Fibroblast of skin of back (primary cell): Measurements from ENCODE around the gene MOGAT1.
"Not testable (repeated sequence)": the region's sequence is repeated elsewhere in the genome, so short reads cannot be mapped to it uniquely, and the experiment has no call there.

ENCODE experiments used
- DNase-seq: peaks from one replicate; pipeline ENCODE4 v3.0.0-alpha.2; 2013

Gene MOGAT1

DNA sequence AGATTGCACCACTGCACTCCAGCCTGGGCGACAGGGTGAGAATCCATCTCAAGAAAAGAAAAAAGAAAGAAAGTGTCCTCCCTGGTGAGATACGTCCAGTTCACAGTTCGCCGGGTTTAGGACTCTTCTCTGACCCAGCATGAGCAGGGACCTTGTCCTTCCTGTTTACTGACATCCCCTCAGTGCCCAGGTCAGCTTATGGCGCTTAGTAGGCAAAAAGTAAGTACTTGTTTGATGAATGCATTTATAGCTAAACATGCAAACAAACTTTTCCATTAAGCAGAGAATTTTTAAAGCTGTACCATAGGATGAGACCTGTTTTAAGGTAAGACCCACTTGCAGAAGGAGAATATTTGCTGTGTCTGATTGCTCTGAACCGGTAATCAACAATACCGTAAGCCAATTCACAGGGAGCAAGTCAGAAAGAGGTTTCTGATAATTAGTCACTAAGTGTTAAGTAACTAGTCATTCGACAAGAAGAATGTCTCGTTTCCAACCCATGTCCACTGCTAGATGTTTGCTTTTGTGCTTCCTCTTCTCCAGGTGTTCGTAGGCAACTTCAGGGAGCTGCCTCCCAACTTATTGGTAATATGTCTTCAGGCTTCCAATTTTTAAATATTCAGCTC is 40.0 kb downstream of the MOGAT1 start:
- no peak for DNase-seq

DNA sequence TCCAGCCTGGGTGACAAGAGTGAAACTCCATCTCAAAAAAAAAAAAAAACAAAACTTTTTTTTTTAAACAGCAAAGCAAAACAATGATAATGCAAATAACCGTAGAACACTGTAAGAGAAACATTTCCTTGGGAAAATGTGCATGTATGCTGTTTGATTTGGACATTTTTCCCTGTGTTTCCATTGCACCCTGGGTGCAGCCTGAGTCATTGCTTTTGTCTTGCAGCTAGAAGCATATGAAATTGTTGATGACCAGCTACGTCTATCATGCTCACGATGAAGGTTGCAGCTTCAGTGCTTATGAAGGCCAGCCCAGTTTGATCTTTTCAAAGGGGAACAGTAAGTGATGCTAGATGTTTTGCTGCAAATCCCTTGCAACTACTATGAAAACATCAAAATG is 41.5 kb downstream of the MOGAT1 start:
- peak; percentile 84 for DNase-seq

DNA sequence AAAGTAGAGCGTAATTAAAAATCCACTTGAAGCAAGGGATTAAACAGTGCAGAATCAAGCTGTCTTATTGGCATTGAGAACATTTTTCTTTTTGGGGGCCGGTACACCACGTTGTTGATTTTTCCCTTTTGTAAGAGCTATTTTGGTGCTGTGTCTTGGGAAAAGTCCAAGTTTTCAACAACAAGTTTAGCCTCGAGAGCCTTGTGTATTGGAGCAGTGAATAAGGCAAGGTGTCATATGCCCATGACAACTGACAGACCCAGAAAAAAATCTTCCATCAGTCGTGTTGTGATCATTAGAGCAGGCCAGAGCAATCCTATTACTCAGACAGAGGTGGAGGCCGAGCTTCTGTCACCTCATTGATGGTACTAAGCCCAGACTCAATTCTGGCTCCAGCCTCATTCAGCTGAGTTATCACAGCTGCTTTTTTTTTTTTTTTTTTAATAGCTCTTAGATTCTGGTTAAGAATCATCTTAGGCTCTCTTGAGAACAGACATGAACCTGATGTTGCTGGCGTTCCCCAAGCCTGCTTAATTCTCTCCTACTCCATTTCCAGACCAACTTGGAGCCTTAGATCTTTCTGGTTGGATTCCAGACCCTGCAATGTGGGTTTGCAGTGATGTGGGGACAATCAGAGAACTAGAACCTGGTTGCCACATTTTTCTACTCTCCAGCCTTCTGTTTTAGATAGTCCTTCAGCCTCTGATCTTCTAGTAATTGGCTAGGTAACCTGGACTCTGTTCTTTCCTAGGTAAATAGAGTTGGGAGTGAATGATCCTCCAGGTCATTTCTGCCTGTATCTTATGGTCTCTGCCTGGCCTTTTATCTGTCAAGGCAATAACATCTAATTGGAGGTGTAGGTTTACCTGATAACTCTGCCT is 43.1 kb downstream of the MOGAT1 start:
- no peak for DNase-seq

DNA sequence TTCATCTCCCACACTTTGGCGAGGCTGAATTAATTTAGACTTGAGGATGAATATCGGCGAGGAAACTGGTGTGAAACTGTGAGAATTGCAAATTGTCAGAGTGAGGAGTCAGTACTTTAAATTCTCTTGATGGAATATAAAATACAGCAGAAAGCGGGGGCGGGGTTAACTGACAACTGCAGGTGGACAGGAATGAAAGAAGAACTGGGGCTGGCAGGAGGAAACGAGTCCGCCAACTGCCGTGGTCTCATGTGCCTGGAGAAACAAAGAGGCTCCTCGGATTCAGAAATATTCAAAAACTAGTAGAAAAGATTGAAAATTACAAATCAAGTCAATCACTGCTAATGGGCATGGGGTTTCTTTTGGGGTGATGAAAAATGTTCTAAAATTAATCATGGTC is 44.3 kb downstream of the MOGAT1 start:
- DNase-seq, result no peak

DNA sequence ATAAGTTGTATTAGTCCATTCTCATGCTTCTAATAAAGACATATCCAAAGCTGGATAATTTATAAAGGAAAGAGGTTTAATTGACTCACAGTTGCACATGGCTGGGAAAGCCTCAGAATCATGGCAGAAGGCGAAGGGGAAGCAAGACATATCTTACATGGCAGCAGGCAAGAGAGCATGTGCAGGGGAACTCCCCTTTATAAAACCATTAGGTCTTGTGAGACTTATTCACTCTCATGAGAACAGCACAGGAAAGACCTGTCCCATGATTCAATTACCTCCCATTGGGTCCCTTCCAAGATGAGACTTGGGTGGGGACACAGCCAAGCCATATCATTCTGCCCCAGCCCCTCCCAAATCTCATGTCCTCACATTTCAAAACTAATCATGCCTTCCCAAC is 48.3 kb downstream of the MOGAT1 start:
- not testable (repeated sequence) for DNase-seq

DNA sequence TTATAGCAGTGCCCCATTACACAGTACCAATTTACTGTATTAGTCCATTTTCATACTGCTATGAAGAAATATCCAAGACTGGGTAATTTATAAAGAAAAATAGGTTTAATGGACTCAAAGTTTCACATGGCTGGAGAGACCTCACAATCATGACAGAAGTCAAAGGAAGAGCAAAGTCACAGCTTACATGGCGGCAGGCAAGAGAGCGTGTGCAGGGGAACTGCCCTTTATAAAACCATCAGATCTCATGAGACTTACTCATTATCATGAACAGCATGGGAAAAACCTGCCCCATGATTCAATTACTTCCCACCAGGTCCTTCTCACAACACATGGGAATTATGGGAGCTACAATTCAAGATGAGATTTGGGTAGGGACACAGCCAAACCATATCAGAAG is 50.1 kb downstream of the MOGAT1 start:
- DNase-seq, result not testable (repeated sequence)

DNA sequence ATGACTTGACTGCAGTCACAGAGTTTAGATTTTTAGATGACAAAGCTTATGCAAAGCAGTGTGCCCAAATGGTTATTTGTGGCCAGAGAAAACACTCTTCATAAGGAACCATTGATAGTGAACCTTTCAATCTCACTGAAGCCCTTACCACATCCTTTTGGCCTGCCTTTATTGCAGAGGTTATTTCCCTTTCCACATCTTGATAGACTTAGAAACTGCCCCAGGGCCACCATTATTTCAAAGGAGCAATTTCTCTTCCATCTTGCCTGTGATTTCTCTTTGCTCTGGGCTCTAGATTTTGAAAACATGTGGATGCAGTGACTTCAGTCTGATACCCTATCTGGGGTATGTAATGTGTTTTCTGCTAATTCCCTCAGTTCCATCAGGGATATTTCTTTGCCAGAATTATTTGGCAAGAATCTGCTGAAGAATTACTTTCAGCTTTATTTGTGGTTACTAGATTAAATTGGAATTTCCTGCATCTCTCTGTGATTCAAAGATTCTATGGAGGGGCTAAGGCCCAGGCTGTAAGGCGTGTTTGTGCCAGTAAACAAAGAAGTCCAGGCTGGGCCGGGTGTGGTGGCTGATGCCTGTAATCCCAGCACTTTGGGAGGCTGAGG is 51.0 kb downstream of the MOGAT1 start:
- peak; percentile 77 for DNase-seq

DNA sequence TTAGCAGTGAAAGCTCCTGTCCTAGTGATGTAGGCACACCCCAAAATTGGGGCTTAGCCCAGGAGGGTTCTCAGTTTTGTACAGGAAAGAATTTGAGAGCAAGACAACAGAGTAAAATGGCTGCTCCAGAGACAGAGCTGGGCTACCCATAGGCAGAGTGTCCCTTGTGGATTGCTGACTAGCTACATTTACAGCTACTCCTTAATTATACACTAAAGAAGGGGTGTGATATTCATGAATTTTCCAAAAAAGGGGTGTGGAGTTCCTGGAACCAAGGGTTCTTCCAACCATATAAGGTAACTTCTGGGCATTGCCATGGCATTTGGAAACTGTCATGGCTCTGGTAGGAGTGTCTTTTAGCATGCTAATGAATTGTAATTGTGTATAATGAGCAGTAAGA is 52.8 kb downstream of the MOGAT1 start:
- no peak for DNase-seq

DNA sequence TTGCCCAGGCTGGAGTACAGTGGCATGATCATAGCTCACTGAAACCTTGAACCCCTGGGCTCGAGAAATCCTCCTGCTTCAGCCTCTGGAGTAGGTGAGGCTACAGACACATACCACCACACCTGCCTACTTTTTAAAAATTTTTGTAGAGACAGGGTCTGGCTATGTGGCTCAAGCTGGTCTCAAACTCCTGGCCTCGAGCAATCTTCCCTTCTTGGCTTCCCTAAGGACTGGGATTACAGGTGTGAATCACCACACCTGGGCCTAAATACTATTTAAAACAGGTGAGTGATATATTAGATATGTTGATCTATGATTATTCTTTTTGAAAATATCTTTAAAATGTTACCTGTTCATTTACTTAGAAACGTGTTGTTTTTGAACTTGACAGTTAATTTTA is 57.2 kb downstream of the MOGAT1 start:
- DNase-seq, result no peak

DNA sequence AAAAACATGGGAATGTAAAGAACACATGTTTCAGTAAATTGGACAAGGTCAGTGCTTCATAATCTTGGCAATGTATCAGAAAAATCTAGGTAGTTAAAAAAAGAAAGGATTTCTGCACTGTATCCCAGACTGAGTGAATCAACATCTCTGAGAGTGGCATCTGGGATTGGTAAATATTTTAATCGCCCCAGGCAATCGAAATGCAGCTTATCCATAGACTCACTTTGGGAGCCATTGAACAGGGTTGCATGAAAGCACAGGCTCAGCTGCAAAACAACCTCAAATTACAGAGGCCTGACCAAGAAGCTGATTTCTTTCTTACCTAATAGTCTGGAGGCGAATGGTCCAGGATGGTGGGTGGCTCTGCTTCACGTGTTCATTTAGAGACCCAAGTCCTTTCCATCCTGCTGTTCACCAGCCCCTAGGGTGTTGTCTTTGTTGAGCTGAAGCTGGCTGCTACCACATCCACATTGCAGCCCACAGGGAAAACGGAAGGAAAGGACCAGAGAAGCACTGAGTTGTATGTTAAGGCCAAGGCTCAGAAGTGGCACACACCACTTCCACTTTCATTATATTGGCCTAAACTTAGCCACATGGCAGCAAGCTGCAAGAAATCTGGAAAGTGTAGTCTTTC is 59.0 kb downstream of the MOGAT1 start:
- DNase-seq, result no peak

DNA sequence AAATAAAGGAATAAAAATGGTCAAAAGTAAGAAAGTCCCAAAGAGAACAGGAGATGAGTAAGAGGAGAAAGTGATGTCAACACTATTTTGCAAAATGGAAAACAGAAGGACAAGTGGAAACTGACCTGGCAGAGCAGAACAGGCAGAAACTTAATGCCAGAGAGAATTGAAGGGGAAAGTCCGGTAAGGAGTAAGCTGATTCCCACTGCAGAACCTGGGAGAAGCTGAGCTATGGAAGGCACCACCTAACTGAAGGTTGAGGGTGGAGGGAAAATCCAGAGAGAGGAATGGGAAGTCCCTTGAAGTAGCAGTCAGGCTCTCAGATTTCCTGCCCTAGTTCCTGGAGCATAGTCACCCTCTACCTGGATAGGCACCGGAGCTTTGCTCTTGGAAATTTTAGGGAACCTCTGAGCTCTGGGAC is 59.8 kb downstream of the MOGAT1 start:
- DNase-seq, result no peak

DNA sequence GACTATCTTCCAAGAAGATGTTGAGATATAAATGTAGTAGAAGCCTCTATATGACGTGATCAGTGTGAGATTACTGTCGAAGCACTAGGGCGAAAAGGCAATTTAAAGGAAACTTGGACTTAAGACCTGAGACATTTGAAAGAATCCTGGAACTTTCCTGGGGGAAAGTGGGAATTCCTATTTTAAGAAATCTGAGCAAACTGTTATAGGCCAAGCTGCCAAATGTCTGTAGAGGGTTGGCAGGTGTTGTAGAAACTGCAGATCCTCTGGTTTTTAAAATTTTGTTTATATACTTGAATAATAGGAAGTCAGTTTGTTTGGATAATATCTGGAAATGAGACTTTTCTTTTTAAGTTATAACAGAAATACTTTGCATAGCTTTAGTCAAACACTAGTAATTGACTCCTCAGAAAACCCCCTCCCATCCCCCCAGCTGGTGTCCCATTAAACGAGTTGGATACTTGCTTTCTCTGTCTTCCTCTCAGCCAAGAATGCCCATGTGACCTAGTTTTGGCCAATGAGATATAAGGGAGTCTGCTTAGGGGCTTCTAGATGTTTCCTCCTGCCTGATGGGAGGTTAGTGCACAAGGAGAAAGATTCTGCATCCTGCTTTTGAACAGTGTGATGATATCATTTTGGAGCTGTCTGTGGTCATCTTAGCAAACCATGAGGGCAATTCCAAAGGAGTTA is 61.2 kb downstream of the MOGAT1 start:
- no peak for DNase-seq

DNA sequence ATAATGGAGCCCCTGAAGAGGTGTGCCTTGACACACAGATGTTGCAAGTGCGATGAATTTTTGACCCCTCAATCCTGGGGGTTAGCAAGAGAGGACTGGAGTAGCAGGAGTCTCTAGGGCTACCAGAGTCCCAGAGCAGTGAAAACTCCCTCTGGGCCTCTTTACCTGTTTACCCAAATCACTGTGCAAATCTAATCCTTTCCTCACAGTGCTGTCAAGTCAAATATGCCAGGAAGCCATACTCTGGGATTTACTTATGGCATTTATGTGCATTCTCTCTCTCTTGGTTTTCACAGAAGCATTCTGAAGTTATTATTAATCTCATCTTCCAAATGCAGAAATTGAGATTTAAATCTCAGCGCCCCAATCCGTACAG is 62.0 kb downstream of the MOGAT1 start:
- DNase-seq, result no peak

DNA sequence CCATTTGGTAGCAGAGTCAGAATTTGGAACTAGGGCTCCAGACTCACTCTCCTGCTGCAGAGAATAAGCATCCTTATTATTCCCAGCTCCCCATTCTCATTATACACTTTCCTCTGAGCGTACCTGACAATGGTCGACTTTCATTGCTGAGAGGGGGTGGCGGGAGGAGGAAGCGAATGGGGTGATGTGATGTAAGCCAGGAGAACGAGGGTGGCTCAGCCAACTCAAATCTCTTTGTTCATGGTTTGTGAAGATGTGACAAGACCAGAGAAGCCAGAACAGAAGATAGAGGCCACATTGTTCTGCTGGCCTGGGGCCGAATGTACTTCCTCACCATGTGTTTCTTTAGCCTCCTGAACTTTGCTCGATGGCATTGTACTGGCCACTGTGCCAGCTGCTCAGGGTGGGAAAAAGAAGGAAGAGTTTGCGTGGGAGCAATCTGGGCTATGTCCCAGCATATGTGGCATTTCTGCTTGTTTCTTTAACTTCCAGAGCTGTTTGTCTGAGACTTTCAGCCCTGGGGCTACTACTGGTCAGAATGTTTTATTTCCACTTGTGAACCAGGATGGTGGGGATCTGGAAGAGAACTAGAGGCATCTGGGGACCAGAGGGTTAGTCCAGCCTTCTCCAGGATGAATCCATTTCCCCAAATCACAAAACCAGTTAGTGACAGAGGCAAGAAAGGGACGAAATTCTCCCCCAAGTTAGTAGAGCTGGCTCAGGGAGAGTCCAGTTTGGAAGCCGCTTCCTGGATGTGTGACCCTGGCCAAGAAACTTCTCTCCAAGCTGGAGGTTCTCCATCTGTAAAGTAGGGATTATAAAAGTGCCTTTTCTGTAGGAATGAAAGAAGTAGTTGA is 62.6 kb downstream of the MOGAT1 start:
- no peak for DNase-seq

DNA sequence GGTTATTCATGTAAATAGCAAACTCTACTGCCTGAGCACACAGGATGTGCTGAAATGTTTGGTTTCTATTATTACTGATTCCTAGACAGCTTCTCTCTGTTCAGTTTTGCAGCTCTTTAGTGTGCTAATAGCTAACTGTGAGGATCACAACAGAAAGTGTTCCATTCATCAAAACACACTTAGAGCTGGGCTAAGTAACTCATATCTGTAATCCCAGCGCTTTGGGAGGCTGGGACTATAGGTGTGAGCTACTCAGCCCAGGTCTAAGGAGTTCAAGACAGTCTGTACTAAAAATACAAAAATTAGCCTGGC is 63.2 kb downstream of the MOGAT1 start:
- no peak for DNase-seq

DNA sequence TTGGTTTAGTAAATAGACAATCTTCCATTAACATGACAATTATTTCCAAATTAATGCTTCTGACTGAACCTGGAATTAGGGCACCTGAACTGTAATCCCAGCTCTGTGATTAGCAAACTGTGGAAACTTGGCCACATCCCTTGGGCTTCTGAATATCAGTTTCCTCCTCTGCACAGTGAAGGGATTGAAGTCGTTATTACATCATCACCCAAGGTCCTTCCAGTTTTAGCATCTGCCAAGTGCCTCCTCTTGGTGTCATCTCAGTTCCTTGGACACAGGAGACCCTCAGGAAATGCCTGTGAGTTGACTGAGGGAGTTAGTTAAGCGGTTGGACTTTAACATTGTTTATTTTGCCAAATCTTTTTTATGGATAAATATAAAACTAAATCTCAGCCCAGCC is 64.8 kb downstream of the MOGAT1 start:
- peak; percentile 84 for DNase-seq

DNA sequence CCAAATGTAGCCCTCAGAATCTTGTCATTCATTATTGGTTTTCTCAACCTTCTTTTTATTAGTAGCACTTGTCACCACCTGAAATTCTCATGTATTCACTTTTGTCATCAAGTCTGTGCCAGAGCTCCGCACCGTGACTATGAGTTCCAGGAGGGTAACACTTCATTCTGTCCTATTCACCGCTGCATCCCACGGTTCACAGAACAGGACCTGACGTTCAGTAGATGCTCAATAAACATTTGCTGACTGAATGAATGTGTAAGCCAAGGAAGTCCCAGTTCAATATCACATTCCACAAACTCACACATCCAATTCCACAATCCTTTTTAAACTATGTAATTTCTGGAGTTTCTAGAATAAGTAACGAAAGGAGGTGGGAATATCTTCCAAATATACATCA is 65.5 kb downstream of the MOGAT1 start:
- DNase-seq, result no peak

DNA sequence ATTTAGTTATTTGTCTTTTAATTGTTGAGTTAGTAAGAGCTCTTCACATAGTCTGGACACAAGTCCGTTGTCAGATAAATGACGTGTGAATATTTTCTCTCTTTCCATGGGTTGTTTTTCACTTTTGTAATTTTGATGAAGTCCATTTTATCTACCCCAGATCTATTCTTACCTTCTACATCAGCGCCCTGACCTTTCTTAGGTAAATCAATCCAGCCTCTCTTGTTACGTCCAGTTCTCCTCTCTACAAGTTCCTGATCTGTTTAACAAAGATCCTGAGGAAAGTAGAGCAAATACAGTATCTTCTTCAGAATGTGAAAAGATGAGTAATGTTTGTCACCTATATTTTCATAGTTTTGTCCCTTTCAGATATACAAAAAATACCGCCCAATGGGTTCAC is 66.9 kb downstream of the MOGAT1 start:
- DNase-seq, result no peak

DNA sequence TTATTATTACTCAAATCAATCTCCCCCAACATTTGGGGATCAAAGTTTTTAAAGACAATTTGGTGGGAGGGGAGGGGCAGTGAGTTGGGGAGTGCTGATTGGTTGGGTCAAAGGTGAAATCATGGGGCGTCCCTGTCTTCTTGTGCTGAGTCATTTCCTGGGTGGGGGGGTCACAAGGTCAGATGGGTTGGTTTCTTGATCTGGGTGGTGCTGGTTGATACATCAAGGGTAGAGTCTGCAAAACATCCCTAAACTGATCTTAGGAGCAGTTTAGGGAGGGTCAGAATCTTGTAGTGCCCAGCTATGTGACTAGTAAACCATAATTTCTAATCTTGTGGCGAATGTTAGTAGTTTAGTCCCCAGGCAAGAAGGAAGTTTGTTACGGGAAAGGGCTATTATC is 67.4 kb downstream of the MOGAT1 start:
- DNase-seq, result no peak

DNA sequence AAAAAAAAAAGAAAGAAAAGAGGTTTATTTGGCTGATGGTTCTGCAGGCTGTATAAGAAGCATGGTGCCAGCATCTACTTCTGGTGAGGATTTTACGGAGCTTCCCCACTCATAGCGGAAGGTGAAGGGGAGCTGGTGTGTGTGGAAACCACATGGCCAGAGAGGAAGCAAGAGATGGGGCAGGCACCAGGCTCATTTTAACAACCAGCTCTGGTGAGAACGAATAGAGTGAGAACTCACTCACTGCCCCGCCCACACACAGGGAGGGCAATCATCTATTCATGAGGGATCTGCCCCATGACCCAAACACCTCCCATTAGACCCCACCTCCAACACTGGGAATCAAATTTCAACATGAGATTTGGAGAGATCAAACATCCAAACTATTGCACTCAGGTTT is 68.5 kb downstream of the MOGAT1 start:
- no peak for DNase-seq

DNA sequence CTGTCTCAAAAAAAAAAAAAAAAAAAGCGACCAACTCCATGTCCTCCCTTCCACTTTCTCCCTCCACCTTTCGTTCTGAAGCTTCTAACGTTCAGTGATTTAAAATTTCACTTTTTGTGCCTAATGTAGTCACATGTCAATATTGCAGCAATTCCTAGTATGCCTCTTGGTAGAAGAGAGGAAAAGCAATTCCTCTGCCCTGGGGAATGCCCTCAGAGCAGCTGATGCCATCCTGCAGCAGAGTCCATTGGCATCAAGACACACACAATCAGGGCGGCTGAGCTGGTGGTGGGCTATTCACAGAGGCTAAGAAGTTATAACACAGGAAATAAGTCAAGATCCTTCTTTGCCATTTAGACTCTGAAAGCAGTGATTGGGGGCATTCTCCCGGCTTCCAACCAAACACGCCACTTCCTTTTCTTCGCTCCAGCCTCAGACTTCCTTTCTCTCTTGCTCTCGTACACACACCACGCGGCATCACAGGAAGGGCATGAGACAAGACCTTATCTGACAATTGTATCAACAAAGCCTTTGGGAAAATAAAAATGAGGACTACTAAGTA is 71.9 kb downstream of the MOGAT1 start:
- peak; percentile 32 for DNase-seq
